ENCODE measurements around the gene SPATA31C2. TPM values are rescaled to one million over a fixed set of nuclear protein-coding genes. Genes with fewer than 3 reads are reported as not detected.
"Not testable (repeated sequence)": the region's sequence is repeated elsewhere in the genome, so short reads cannot be mapped to it uniquely, and the experiment has no call there.

Gene SPATA31C2
- total RNA-seq, 2 donors from 2014 or later = not detected

DNA sequence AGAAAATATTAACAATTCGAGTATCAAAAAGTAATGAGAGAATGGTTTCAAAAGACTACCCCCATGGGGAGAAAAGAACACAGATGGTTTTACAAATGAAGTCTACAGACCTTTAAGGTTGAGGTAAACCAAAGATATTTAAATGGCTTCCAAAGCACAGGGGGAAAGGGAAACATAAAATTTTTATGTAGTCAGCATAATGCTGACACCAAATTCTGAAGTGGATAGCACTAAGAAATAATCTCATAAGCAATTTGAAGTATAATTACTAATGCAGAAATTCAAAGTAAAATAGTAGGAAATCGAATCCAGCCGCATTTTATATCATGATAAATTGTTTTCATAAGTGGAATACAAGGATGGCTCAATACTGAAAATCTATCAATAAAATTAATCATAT, 30.3 kb upstream of the SPATA31C2 start:
- ATAC-seq (replicated peaks in 1 of 2) (no peak), DNase-seq (no peak)
- H3K9me3 Mint-ChIP-seq = peaks cover 0 to 2% of the 10 kb centered on the region in 2 donors
- H3K4me3 Mint-ChIP-seq = no peak overlapping the region
- H3K4me1 Mint-ChIP-seq (ENCODE audit: low read depth) = peaks cover 8% of the 10 kb centered on the region
- H3K27me3 Mint-ChIP-seq (ENCODE audit: low read depth) = peaks cover 31% of the 10 kb centered on the region
- H3K36me3 Mint-ChIP-seq (ENCODE audit: insufficient read depth in 2 of 2) = no peaks in the 10 kb centered on the region
- no peak overlapping the region for H3K27ac Mint-ChIP-seq

DNA sequence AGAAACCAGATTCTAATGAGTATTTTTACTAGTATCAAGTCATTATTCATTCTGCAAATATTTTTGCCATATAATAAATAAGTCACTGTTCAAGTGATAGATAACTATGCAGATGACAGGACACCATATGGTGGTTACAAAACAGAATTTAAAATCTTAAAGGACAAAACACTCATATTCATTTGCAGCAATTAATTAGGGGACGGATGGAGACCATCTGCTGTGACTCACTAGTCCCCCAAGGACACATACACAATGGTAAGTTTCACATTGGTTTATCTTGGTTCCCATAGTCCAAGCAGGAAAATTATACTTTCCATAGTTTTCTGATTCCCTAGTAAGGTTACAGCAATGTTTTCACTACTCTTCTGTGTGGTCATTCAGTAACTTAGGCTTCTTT, 28.4 kb upstream of the SPATA31C2 start:
- no peak for DNase-seq
- Mint-ChIP-seq H3K27me3 (ENCODE audit: low read depth) (peaks cover 33% of the 10 kb centered on the region), H3K27ac (no peak overlapping the region), H3K36me3 (ENCODE audit: insufficient read depth in 2 of 2) (no peaks in the 10 kb centered on the region), H3K4me1 (ENCODE audit: low read depth) (no peaks in the 10 kb centered on the region), H3K9me3 (peaks cover 0 to 2% of the 10 kb centered on the region in 2 donors), H3K4me3 (no peak overlapping the region)
- ATAC-seq (replicated peaks in 1 of 2) = no peak

DNA sequence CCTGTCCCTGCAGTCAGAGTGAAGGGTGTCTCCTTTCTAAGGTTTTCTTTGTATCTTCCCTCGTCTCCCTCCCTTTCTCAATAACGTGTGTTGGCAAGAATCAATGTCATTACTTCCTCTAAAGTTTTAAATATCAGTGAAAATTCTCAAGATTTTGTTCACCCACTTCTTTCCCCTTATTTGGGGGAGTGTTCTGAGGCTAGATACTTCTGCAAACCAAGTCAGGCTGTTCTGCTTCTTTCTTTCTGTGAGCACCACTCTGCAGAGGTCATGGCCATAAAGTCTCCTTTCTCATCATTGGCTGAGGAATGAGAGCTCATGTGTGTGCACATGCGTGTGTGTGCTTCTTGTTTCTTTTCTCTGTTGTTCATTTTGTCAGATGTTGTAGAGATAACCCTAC, 26.6 kb upstream of the SPATA31C2 start:
- H3K9me3 Mint-ChIP-seq = peaks cover 0 to 2% of the 10 kb centered on the region in 2 donors
- no peak overlapping the region for H3K27ac Mint-ChIP-seq
- peaks cover 42% of the 10 kb centered on the region for H3K27me3 Mint-ChIP-seq (ENCODE audit: low read depth)
- ATAC-seq (replicated peaks in 1 of 2) = no peak
- no peaks in the 10 kb centered on the region for H3K4me1 Mint-ChIP-seq (ENCODE audit: low read depth)
- H3K36me3 Mint-ChIP-seq (ENCODE audit: insufficient read depth in 2 of 2) = no peaks in the 10 kb centered on the region
- no peak overlapping the region for H3K4me3 Mint-ChIP-seq
- DNase-seq = no peak

GRCh38 chr9:88161144-88161543, 22.9 kb upstream of the SPATA31C2 start:
- Mint-ChIP-seq H3K4me3 (no peak overlapping the region), H3K27me3 (ENCODE audit: low read depth) (peaks cover 47% of the 10 kb centered on the region), H3K27ac (no peak overlapping the region), H3K36me3 (ENCODE audit: insufficient read depth in 2 of 2) (no peaks in the 10 kb centered on the region), H3K4me1 (ENCODE audit: low read depth) (no peaks in the 10 kb centered on the region), H3K9me3 (peaks cover 0 to 1% of the 10 kb centered on the region in 2 donors)
- DNase-seq (no peak), ATAC-seq (replicated peaks in 1 of 2) (no peak)

DNA sequence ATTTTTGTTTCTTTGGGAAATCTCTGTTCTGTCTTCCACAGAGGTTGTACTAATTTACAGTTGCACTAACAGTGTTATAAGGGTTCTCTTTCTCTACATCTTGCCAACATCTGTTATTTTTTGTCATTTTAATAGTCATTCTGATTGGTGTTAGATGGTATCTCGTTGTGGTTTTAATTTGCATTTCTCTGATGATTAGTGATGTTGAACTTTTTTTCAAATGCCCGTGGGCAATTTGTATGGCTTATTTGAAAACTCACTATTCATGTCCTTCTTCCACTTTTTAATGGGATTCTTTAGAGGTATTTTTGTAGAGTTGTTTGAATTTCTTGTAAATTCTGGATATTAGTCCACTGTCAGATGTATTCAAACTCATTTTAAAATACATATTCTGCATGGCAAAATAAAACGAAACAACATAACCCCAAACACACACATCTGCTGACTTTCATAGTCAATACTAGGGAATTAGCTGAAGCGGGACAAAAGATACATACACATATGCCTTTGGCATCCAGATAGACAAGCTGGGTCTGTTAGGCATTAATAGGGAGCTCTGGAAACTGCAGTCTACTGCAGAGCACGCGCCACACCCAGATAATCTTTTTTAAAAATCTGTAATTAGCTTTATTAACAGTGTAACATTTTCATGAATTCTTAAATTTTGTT, 5.8 kb upstream of the SPATA31C2 start:
- H3K36me3 Mint-ChIP-seq (ENCODE audit: insufficient read depth in 2 of 2) = no peaks in the 10 kb centered on the region
- no peak overlapping the region for H3K4me3 Mint-ChIP-seq
- no peaks in the 10 kb centered on the region for H3K9me3 Mint-ChIP-seq
- H3K4me1 Mint-ChIP-seq (ENCODE audit: low read depth) = no peaks in the 10 kb centered on the region
- peaks cover 51% of the 10 kb centered on the region for H3K27me3 Mint-ChIP-seq (ENCODE audit: low read depth)
- DNase-seq (no peak), ATAC-seq (replicated peaks in 1 of 2) (no peak)
- H3K27ac Mint-ChIP-seq = no peak overlapping the region

GRCh38 chr9:88143179-88143578, 4.9 kb upstream of the SPATA31C2 start:
- Mint-ChIP-seq H3K27ac (no peak overlapping the region), H3K4me3 (no peak overlapping the region), H3K36me3 (ENCODE audit: insufficient read depth in 2 of 2) (no peaks in the 10 kb centered on the region), H3K9me3 (no peaks in the 10 kb centered on the region), H3K4me1 (ENCODE audit: low read depth) (no peaks in the 10 kb centered on the region), H3K27me3 (ENCODE audit: low read depth) (peaks cover 50% of the 10 kb centered on the region)
- no peak for DNase-seq
- ATAC-seq (replicated peaks in 1 of 2) = no peak

- H3K4me3 Mint-ChIP-seq; H3K36me3 Mint-ChIP-seq (ENCODE audit: insufficient read depth in 2 of 2); H3K27me3 Mint-ChIP-seq (ENCODE audit: low read depth); H3K9me3 Mint-ChIP-seq; H3K4me1 Mint-ChIP-seq (ENCODE audit: low read depth); H3K27ac Mint-ChIP-seq; ATAC-seq (replicated peaks in 1 of 2); DNase-seq: not testable (repeated sequence)
Observed at GRCh38 chr9:88133552-88133951, 4.7 kb downstream of the SPATA31C2 start.

DNA sequence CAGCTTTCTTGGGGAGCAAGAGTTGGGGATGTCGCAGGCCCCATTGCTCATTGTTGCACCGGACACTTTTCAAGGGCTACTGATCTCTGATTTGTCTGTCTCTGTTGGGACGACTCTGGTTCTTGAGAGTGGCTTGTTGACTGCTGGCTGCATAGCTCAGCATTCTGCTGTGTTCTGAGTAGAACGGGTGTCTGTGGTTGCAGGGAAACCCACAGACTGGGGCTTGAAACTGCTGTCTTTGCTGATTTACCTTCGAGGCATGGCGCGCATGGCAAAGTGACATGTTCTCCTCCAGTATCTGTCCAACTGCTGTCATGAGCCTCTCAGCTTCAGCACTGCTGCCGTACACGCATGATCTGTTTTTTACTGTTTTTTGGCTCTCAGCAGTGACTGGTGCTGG, 8.7 kb downstream of the SPATA31C2 start:
- not testable (repeated sequence) for ATAC-seq (replicated peaks in 1 of 2); H3K4me1 Mint-ChIP-seq (ENCODE audit: low read depth)

GRCh38 chr9:88127700-88128300, 10.5 kb downstream of the SPATA31C2 start:
- DNase-seq; ATAC-seq (replicated peaks in 1 of 2); H3K9me3 Mint-ChIP-seq; H3K4me3 Mint-ChIP-seq; H3K27me3 Mint-ChIP-seq (ENCODE audit: low read depth); H3K4me1 Mint-ChIP-seq (ENCODE audit: low read depth); H3K36me3 Mint-ChIP-seq (ENCODE audit: insufficient read depth in 2 of 2); H3K27ac Mint-ChIP-seq: not testable (repeated sequence)

More for the DNA sequence above, 8.7 kb downstream of the SPATA31C2 start:
- not testable (repeated sequence) for H3K9me3 Mint-ChIP-seq; H3K27me3 Mint-ChIP-seq (ENCODE audit: low read depth); H3K4me3 Mint-ChIP-seq; H3K36me3 Mint-ChIP-seq (ENCODE audit: insufficient read depth in 2 of 2); H3K27ac Mint-ChIP-seq
- peak in 1 of 2 donors; percentile 13 for DNase-seq

DNA sequence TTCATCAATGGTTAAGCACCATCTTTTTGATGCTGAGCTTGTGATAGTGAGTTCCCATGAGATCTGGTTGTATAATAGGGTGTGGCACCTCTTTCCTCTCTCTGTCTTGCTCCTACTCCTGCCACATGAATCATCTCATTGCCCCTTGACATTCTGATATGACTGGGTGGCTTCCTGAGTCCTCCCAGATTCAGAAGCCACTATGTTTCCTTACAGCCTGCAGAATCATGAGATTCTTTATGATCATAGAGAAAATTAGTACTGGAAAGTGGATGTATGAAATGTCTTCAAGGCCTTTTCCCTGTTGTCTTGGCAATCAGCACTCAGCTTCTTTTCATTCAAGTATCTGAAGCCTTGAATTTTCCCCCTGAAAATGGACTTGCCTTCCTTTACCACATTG, 14.9 kb downstream of the SPATA31C2 start:
- not testable (repeated sequence) for H3K27ac Mint-ChIP-seq; H3K9me3 Mint-ChIP-seq; H3K4me1 Mint-ChIP-seq (ENCODE audit: low read depth); H3K4me3 Mint-ChIP-seq; H3K36me3 Mint-ChIP-seq (ENCODE audit: insufficient read depth in 2 of 2); H3K27me3 Mint-ChIP-seq (ENCODE audit: low read depth); DNase-seq; ATAC-seq (replicated peaks in 1 of 2)

- DNase-seq; ATAC-seq (replicated peaks in 1 of 2); H3K4me3 Mint-ChIP-seq; H3K9me3 Mint-ChIP-seq; H3K4me1 Mint-ChIP-seq (ENCODE audit: low read depth); H3K36me3 Mint-ChIP-seq (ENCODE audit: insufficient read depth in 2 of 2); H3K27me3 Mint-ChIP-seq (ENCODE audit: low read depth); H3K27ac Mint-ChIP-seq: not testable (repeated sequence)
Observed at GRCh38 chr9:88118121-88118520, 20.2 kb downstream of the SPATA31C2 start.

DNA sequence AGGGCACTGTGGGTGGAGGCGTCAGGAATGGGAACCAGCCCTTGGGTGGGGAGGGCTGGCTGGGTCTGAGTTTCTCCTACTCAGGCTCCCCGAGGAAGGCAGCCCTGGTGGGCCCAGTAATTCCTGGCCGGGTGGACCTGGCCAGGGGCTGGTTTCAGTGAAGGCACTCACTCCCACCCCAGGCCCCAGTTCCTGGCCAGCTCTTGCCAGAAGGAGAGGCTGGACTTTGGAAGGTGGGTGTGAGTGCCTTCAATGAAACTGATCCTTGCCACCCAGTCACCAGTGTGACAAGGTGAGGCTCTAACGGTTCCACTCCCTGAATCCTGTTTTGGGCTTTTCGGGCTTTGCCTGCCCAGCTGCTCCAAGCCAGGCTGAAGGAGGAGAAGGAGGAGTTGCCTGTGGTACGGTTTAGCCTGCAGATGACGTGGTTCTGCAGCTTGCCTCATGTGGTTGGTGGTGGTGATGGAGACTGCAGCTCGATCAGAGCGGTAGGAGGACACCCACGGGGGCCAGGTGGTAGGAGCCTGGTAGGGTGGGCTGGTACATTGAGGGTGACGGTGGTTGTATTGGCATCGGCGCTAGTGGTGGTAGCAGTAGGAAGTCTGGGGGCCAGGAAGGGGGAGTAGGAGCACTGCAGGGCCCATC, 23.2 kb downstream of the SPATA31C2 start:
- H3K4me3 Mint-ChIP-seq; H3K36me3 Mint-ChIP-seq (ENCODE audit: insufficient read depth in 2 of 2); H3K4me1 Mint-ChIP-seq (ENCODE audit: low read depth); H3K27ac Mint-ChIP-seq; DNase-seq; ATAC-seq (replicated peaks in 1 of 2); H3K9me3 Mint-ChIP-seq; H3K27me3 Mint-ChIP-seq (ENCODE audit: low read depth): not testable (repeated sequence)

GRCh38 chr9:88114283-88114967, 23.9 kb downstream of the SPATA31C2 start:
- not testable (repeated sequence) for H3K27me3 Mint-ChIP-seq (ENCODE audit: low read depth); DNase-seq; ATAC-seq (replicated peaks in 1 of 2); H3K4me1 Mint-ChIP-seq (ENCODE audit: low read depth); H3K9me3 Mint-ChIP-seq; H3K27ac Mint-ChIP-seq; H3K4me3 Mint-ChIP-seq; H3K36me3 Mint-ChIP-seq (ENCODE audit: insufficient read depth in 2 of 2)

Measured in activated T-cell treated with anti-CD3 and anti-CD28 coated beads, Interleukin-2, amount 50 U/mL, for 72 hours (primary cell).